Keratinocyte (primary cell): ENCODE measurements around the gene TRAF5.

ENCODE experiments used
- EZH2 ChIP-seq: IDR thresholded peaks from one replicate; pipeline ENCODE4 v1.6.1; 2012; ENCODE audit warnings: inconsistent platforms, mild to moderate bottlenecking, low read length, moderate library complexity
- TF ChIP-seq, protein P1 (sequence below), 3 experiments: IDR thresholded peaks in 1 of 3; conservative IDR thresholded peaks in 1 of 3; optimal IDR thresholded peaks in 1 of 3; 2 replicates in 2 of 3; 3 replicates in 1 of 3; pipeline versions ENCODE3 to v1.5.1; 2011; ENCODE audit warnings: low read length in 3 of 3, mild to moderate bottlenecking in 3 of 3, moderate library complexity in 2 of 3, control low read depth in 1 of 3, inconsistent platforms in 1 of 3; ENCODE audit not compliant: insufficient read depth in 2 of 3; ENCODE audit errors: extremely low read depth in 1 of 3

GRCh38 chr1:211415700-211416099 lies 89.1 kb downstream of the TRAF5 start:
- TF ChIP-seq, protein P1, sequence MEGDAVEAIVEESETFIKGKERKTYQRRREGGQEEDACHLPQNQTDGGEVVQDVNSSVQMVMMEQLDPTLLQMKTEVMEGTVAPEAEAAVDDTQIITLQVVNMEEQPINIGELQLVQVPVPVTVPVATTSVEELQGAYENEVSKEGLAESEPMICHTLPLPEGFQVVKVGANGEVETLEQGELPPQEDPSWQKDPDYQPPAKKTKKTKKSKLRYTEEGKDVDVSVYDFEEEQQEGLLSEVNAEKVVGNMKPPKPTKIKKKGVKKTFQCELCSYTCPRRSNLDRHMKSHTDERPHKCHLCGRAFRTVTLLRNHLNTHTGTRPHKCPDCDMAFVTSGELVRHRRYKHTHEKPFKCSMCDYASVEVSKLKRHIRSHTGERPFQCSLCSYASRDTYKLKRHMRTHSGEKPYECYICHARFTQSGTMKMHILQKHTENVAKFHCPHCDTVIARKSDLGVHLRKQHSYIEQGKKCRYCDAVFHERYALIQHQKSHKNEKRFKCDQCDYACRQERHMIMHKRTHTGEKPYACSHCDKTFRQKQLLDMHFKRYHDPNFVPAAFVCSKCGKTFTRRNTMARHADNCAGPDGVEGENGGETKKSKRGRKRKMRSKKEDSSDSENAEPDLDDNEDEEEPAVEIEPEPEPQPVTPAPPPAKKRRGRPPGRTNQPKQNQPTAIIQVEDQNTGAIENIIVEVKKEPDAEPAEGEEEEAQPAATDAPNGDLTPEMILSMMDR (optimal IDR thresholded peaks at IDR 0.05 in 1 of 3, IDR thresholded peaks at IDR 0.05 in 1 of 3, conservative IDR thresholded peaks at IDR 0.05 in 1 of 3; ENCODE audit: extremely low read depth in 1 of 3, insufficient read depth in 2 of 3, low read length in 3 of 3) = no peak
- TF ChIP-seq EZH2 = no peak
